GM18519 (cell line): ENCODE results near the gene SP6.

Experiments used
- ATAC-seq: cut with Tn5 transposase; IDR thresholded peaks from one replicate; pipeline ENCODE4 v1.9.1; 2021; ENCODE audit warnings: mild to moderate bottlenecking, moderate library complexity; ENCODE audit not compliant: unreplicated experiment, low FRiP score

The SP6 gene

DNA sequence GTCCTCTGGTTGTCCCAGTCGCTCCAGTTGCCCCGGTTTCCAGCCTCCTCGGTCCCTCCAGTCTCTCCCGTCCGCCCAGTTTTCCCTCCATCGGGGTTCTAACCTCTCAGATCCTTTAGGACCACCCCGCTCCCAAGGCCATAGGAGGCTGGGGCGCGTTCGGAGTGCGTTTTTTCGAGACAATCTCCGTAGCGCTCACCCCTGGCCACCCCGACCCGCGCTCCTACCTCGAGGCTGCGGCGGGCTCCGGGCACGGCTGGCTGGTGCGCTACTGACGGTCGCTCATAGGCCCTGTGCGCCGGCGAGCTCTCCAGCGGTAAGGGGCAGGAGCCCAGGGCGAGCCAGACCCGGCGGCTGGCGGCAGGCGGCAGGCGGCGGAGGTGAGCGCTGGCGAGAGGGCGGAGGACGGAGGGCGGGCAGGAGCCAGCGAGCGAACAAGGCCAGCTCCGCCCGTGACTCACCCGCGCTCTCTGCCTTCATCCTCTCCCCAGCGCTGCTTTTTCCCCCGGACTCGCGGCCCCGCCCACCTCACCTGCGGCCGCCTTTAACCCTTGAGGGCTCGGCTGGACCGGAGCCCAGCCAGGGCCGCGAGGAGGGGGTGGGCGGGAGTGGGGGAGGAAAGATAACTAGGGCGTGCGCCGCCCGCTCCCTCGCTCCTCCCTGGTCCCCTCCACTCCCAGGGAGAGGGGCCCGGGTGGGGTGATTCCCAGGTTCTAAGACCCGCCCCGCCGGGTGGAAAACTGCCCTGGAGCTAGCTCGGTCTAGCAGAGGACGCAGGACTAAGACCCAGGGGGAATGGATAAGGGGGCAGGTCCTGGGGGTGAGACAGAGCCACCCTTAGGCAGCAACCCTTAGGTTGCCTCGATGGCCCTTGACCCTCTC, at the start of gene SP6:
SP6 (minus strand) TSS at position 472 of the 882 bp plus-strand sequence. CDS start 2,734 bp downstream, outside the sequence.
- no peak for ATAC-seq

DNA sequence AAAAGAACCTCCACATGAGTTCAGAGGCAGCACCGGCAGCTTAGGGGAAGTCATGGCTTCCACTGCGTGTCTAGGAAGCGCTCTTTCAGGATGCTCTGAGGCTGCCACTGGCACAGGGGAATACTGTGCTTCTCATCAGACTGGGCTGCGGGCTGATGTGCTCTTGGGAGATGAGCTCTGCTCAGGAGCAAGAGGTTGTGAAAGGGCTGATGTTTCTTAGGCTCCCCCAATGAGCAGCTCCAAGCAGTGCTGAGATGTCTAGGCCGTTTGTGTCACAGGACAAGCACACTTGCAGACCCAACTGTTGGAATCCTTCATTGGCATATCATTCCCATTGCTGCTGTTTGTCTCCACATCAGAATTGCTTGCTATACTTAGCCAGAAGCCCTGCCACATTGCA, 48.7 kb upstream of the SP6 start:
- no peak for ATAC-seq

DNA sequence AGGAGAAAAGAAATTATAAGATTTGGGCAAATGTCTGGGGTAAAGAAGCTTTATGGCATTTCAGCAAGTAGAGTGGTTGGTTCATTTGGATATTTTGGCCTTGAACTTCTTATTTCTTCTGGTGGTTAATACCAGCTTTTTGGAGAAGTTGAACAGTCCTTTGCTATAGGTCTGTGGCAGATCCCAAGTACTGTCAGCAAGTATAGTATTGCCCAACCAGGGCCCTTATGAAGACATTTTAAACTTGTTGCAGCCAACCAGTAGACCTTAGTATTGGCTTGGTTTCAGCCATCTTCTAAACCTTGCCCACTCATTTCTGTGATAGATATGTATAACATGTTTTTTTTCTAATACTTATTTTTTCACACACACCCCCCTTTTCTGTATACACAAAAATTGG, 47.3 kb upstream of the SP6 start:
- ATAC-seq: no peak

DNA sequence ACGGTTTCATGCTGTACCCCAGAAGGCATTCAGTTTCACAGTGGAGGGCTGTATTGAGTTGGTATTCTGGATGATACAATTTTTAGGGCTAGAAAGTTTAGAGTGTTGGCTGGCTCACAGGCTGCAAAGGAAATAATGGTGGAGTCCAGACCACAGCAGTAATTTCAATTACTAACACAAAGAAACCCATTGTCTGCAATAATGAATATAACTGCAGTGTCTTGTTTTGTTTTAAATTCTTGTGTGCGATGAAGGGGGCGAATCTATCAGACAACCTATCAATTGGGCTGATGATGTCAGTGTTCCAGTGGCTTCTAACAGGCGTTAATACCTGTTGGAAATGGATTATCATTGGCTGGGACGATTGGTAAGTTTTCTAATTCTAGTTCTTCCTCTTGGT, 46.6 kb upstream of the SP6 start:
- no peak for ATAC-seq

DNA sequence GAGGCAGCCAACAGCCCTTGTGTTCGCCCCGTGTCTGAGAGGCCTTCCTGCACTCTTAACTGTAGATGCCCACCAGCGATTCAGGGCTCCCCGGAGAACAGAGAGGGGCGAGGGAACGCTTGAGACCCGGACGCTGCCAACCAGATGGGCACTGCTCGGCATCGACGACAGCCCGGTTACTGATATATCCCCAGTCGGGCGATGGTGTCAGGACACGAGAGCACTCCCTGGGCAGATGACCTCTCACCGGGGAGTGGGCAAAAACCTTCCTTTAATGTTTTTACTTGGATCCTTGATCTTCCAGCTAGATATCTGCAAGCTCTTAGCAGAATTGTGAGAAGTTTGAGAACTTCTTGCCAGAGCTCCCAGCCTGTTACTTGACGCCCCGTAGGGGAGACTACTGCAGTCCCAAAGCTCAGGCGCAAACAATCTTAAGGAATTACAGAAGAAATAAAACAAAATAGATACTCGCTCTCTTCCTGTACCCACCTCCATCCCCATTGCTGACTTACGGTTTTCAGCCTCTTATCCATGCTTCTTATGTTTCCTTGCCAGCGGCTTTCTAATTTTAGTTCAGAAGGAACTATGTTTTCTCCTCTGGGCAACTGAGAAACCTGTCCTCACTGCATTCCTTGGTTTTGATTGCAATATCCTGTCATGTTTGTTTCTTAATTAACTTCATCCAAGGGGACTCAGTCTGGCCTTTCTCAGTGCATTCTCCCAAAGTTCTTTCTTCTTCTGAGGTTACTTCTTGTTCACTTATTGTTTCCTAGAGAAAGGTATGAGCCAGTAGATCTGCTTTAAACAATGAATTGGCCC, 45.9 kb upstream of the SP6 start:
- no peak for ATAC-seq

DNA sequence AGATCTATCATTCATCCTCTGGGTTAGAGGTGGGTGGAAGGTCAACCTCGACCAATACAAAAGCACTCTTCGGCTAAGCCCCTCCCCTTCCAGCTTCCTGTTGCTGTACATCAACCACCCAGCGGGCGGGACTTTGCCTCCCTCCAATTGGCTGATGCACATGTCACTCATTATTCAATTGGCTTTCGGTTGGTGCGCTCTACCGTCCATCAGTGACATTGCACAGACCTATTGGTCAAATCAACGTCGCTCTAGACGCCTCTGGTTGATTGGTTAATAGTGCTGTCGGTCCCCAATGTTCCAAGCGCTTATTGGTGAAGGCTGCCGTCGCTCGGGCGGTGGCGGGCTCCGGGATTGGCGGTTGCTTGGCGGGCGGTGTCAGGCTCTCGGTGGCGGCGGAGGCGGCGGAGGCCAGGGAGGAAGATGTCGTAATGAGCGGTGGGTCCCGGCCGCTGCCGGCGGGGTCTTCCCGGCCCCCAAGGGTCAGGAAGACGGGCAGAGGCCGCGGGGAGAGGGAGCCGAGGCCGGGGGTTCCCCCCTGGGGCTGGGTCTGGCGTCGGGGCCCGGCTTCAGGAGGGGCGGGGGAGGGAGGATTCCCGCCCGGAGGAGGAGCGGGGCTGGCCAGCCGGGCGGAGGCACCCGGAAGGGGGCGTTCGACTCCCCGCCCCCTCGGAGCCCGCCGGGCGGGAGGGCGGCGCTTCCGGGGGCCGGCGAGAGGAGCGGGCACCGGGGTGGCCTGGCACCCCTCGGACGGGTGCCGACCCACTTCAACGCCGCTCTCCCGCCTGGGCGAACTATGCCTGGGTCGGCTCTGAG, 45.1 kb upstream of the SP6 start, which contains the start of gene SP2:
SP2 (plus strand) TSS at position 381 of the 816 bp plus-strand sequence; CDS start at position 432, 51 bp downstream.
- peak; percentile 90 for ATAC-seq

DNA sequence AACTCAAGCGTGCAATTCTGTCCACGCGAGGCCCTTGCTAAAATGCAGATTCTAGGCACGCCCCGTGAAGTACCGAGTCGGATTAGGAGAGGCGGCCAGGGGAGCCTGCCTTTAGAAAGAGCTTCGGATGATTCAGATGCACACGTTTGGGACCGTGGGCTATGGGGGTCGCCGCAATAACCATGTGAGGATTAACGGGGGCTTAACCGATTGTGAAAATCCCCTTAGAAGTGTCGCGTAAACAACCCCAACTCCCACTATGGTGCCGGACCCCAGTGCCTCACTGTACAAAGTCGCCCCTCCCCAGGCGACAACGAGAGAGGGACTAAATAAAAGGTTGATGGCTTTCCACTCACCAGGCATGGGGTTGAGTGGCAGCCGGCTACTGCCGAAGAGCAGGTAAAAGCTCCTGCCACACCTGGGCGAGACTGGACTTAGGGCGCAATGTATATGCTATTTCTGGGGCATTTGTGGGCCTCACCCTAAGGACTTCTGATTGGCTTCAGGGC, 44.4 kb upstream of the SP6 start:
- ATAC-seq: no peak

DNA sequence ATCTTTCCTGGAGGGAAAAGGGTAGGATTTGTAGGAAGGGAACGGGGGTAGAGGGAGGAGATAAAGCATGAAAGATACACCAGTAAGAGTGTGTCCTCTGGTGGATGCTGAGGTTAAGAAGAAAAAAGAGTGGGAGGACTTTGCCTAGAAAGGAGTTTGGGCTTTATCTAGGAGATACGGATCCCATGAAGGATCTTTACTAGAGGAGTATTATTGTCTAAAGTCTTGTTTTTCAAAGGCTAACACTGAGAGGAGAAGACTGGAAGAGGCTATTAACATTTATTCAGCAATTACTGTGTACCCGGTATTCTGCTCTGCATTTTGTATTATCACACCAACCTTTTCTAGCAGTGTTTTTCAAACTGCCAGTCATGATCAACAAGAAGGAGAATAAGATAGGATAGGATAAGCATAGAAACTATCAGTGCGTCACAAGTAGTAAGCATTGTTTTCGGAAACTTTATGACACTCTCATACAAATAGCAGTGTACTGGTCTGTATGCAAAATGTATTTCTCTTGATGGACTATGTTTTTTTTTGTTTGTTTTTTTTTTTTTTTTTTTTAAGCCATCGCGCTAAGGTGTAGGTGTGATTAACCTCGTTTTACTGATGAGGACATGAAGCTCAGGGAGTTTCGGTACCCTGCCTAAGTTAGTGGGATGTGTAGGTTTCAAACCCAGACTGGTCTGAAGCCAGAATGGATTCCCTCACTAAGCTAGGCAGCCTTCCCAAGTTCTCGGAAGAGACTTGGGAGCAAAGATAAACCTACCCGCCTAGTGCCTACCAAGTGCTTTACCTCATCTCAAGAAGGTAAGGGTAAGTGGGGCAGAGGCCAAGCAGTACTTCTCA, 43.8 kb upstream of the SP6 start:
- no peak for ATAC-seq

DNA sequence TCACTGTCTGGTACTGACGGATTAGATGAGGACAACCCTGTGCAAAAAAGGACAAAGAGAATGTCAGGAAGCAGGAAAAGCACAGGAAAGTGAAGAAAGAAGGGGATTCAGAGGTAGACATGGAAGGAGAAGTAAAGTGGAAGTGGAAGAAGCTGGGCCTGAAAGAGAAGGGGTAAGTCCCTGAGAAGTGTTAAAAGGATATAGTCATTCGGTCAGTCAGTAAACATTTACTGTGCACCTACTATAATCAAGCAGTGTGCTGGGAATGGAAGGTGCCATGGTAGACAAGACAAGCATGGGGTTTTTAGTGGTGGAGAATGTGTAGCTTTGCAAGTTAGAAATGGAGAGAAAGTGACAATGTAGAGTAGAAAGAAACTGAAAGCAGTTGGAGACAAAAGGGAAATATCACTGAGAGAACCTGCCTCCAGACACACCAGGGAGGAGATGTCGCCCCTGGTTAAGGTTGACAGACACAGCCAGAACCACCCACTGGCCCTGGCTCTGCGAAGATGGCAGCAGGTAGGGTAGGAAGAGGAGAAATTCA, 40.7 kb upstream of the SP6 start:
- no peak for ATAC-seq

DNA sequence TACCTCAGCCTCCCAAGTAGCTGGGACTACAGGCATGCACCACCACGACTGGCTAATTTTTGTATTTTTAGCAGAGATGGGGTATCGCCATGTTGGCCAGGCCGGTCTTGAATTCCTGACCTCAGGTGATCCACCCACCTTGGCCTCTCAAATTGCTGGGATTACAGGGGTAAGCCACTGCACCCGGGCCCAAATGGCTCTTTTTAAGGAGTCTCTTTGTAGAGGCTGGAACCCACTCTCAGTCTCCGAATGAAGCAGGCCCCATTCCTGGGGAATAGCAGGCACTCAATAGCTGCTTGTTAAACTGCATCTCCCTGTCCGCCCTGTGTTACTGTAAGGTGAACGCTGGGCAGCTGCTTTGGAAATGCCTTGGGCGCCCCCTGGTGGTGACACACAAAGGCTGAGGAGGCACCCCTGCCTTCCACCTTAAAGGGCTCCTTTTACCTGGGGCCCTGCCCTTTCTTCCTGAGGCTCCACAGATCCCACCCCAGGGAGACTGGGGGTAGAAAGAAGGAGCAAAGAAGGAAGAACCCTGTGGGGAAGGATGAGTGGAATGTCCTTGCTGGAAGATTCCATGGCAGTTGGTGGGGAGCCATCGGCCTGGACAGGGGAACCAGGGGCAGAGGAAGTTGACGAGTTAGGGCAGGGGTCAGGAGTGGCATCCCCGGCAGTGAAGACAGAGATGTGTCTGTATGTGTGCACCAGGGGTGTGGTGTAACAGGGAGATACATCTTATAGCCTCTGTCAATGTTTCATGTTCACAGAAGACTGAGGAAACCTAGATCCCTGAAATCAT, 39.0 kb upstream of the SP6 start:
- no peak for ATAC-seq

DNA sequence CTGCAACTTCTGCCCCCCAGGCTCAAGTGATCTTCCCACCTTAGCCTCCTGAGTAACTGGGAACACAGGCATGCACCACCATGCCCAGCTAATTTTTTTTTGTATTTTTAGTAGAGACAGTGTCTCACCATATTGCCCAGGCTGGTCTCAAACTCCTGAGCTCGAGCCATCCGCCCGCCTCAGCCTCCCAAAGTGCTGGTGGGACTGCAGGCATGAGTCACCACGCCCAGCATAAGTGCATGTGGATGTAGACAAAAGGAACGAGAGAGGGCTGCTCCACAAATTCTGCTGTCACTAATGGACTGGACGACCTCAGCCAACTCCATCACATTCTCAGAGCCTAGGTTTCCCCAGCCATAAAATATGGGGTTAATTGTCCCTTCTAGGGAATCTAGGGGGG, 37.3 kb upstream of the SP6 start:
- ATAC-seq: no peak

DNA sequence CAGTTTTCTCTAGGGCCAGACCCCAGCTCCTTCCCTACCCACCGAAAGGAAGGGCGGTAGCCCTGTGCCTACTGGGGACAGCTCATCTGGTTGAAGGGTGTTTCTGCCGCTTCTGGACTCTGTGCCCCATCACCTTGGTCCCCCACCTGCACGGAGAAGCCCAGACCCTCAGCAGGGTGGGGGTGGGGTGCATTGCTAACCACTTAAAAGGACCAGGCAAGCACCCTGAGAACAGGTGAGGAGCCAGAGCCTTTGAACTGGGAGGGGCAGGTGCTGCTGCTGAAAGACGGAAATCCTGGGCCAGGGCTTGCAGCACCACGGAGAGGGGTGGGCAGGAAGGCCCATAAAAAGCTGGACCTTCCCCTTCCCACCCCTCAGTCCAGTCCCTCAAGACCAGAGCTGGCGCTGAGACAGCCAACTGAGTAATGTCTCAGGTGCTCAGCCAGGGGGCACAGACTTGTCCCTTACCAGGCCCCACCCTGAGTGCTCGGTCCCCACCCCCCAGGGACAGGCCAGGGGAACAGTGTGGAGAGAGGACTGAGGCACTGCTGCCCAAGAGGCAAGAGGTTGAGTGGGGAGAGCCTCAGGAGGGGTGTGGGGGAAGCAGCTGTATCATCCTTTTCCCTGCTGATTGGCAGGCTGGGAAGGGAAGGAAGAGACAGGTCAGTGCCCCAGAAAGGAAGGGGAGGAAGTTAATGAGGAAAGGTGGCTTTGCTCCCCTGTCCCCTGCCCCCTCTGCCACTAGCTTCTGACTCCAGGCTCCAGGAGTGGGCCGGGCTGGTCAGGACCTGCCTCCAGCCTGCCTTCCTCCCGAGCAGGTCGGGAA, 34.2 kb upstream of the SP6 start:
- ATAC-seq: no peak

DNA sequence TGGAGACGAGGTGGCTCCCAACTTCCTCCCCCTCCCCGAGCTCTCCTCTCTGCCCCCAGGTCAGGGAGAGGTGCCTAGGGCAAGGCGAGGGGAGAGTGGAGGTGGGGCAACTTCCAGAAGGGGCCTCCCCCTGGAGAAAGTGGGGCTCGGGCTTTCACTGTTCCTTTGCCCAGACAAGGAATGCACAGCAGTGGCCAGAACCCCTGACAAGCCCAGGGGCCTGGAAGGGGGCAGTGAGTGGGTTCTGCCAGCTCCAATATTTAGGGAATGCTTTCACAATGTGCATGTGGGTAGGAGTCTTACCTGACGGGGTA, 33.4 kb upstream of the SP6 start:
- ATAC-seq: no peak

DNA sequence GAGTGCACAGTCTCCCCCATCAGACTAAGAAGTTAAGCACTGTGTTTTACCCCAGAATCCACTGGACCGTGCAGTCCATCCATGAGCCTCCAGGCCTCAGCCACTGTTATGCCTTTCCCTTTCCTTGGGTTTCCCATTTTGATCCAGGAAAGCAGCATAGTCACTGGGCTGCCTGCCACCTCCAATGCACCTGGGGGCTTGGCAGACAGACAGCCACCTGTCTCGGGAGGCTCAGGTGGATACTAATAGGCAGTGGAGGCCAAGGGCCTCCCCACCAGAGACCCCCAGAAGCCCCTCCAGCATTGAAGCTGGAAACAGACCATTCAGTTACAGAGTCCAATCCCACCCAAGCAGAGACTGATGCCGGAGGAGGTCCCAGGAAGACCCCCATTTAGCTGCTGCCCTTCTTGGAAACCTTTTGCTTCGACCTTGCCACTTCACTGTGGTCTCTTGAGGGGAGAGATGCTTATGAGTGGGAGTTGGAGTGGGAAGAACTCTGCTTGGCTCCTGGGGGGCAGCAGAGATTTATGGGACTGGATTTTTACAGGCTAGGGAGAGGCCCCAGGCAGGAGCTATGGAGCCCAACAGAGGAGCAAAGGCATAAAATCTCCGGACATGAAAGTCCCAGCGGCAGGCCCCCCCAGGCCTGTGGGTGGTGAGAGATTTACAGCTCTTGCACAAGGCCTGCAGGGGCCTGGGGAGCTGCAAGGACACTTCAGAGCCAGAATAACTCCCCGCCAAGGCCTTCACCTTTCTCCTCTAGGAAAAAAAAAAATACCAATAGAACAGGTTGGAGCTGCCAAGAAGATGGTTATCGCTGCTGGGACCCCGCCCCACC, 32.8 kb upstream of the SP6 start:
- no peak for ATAC-seq

DNA sequence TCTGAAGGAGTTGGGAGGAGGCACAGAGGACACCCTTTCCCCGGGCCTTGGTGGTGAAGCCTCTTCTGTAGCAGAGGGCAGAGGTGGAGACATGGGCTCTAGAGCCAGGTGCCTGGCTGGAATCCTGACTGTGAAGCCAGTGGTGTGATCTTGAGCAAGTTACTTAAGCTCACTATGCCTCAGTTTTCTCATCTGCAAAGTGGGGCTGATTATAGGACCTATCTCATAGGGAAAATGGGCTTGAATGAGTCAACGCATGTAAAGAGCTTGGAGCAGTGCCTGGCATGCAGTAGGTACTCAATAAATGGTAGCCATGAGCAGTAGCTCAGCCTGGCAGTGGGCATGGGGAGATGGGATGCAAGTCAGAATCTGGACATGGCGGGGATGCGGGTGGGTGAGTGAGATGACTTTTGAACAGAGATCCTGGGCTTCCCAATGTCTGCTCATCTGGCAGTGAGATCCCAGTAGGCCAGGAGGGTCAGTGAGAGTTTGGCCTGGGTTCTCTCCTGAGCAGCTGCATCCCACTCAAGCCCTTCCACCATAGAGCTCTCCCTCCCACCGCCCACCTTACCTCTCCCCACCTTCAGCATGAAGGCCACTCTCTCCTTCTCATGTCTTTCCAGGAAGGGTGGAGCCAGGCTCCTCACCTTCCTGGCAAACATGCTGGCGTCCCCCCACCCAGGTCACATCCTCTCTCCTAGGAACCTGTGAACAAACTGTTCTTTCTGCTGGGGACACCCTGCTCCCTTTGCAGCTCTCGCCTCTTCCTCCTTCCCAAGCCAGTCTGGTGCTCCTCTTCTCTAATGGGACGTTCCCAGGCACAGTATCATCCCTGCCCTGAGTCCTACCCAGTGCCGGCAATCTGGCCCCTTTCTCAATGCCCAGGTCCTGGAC, 32.0 kb upstream of the SP6 start:
- no peak for ATAC-seq

DNA sequence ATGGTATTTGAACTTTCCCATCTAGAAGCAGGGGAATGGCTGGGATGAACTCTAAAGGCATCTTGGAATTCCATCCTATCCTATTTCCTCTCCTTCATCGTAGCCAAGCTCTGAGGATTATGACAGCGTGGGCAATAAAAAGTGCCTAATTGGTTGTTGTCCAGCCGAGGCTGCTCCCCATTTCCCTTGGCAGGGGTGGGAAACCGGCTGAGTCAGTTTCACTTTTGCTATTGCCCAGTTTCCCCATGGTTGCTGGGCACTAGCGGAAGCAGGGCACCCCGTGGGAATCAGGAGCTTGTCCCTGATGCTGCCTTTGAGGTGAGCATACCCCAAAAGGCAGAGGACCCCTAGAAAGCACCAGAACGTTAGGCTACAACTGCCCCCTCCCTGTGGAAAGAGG, 31.3 kb upstream of the SP6 start:
- ATAC-seq: no peak
